Measurements from ENCODE around the gene SLC51A. TPM values are rescaled to one million over a fixed set of nuclear protein-coding genes. Genes with fewer than 3 reads are reported as not detected.

SLC51A gene
- total RNA-seq, 1 donor from 2014 or later = 1.3 TPM

GRCh38 chr3:196214783-196215441 is 1.4 kb upstream of the SLC51A start:
- DNase-seq (ENCODE audit: low spot score) = no peak

- DNase-seq (ENCODE audit: low spot score) = no peak
Observed at GRCh38 chr3:196215493-196216020, 777 bp upstream of the SLC51A start.

GRCh38 chr3:196216681-196217211 is 412 bp downstream of the SLC51A start:
- DNase-seq (ENCODE audit: low spot score) = no peak

- no peak for DNase-seq (ENCODE audit: low spot score)
Observed at GRCh38 chr3:196217307-196218154, 1.2 kb downstream of the SLC51A start.

DNA sequence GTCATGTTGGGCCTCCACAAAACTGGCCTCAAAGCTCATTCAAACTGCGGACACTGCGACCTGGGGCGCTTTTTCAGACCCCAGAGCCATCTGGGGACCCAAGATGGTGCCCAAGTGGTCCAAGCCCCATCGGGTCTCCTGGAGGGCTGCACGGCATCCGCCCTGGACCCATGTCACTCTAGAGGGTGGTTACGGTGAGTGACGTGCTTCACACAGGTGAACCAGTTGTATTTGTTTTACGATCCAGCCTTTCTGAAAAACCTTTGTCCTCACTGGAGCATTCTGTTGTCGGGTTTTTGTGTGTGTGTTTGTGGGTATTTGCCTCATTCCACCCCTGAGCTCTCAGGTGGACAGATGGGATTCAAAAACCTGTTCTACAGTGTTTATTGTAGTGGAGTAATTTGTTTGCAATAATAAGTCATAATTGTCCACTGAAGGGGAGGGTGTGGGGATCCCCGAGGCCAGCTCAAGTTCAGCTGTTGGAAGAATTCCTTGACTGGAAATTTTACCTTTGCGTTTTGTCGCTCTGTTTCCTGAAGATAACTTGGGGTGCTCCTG is 1.9 kb downstream of the SLC51A start:
- DNase-seq (ENCODE audit: low spot score) = no peak

DNA sequence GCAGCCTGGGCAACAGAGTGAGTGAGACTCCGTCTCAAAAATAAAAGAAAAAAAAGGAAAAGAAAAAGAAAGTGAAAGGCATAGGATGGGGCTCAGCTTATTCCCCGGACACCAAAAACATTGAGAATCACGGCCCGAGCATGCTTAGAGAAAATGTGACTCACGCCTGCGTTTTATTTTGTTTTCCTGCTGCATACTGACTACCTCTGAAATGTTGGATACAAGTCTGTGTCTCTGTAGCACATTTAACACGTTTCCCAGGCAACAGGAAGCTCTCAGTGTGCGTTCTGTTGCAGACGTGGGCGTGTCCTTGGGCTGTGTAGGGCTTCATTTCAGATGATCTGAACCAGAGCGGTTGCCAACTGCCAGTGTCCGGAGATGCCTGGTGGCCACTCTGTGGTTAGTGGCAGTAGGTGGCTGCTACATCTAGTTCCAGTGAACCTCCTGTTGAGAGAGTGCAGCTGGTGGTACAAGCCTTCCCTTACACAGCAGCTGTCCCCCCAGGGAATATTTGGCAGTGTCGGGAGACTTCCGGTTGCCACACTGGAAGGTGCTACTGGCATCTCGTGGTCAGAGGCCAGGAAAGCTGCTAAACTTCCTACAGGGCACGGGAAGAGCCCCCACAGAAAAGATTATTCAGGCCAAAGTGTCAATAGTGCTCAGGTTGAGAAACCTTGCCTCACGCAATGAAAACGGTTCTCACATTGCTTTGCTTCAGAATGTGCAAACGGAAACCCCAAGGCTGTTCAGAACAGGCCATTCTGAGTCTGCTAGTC is 3.0 kb downstream of the SLC51A start:
- no peak for DNase-seq (ENCODE audit: low spot score)

- DNase-seq (ENCODE audit: low spot score) = no peak
Observed at GRCh38 chr3:196219970-196220311, 3.6 kb downstream of the SLC51A start.

DNA sequence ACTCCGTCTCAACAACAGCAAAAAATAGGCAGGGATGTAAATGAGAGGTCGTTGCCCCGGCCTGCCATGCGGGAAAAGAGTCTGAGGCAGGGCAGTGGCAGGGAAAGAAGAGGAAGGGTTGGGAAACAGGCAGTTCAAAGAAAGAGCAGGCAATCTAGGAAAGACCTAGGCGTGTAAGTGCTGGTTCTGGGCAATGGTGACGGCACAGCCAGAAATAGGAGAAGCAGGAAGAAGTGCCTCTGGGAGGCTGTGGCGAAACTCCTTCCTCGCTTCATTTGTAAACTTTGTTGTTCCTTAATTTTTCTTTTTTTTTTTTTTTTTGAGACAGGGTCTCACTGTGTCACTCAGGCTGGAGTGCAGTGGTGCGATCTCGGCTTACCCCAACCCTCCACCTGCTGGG is 4.3 kb downstream of the SLC51A start:
- DNase-seq (ENCODE audit: low spot score) = no peak

- no peak for DNase-seq (ENCODE audit: low spot score)
Observed at GRCh38 chr3:196220991-196221390, 4.7 kb downstream of the SLC51A start.

GRCh38 chr3:196222876-196223595 is 6.7 kb downstream of the SLC51A start:
- DNase-seq (ENCODE audit: low spot score) = no peak

- no peak for DNase-seq (ENCODE audit: low spot score)
Observed at GRCh38 chr3:196225086-196225485, 8.8 kb downstream of the SLC51A start.

DNA sequence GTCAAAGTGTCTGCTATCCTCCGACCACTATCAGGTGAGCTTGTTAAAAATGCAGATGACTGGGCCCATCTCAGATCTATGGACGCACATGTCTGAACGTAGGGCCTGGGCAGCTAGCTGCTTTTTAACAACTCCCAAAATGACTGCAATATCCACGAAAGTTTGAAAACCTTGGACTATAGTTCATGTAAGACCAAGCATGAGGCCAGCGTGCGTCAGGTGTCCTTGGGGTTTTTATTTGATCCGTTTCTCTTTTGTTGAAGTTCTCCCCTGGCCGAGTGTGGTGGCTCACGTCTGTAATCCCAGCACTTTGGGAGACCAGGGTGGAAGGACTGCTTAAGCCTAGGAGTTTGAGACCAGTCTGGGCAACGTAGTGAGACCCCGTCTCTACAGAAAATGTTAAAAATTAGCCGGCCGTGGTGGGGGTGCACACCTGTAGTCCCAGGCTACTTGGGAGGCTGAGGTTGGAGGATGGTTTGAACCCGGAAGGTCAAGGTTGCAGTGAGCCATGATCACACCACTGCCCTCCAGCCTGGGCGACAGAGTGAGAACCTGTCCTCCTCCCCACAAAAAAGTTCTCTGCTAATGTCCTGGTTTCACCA is 9.5 kb downstream of the SLC51A start:
- DNase-seq (ENCODE audit: low spot score) = no peak

GRCh38 chr3:196227121-196227561 is 10.8 kb downstream of the SLC51A start:
- peak; percentile 88 for DNase-seq (ENCODE audit: low spot score)

- DNase-seq (ENCODE audit: low spot score) = peak; percentile 85
Observed at GRCh38 chr3:196227629-196228493, 11.5 kb downstream of the SLC51A start.

GRCh38 chr3:196232154-196232881 is 16.0 kb downstream of the SLC51A start:
- peak; percentile 60 for DNase-seq (ENCODE audit: low spot score)

- no peak for DNase-seq (ENCODE audit: low spot score)
Observed at GRCh38 chr3:196232882-196233251, 16.5 kb downstream of the SLC51A start.

- no peak for DNase-seq (ENCODE audit: low spot score)
Observed at GRCh38 chr3:196235452-196236122, 19.3 kb downstream of the SLC51A start.

- DNase-seq (ENCODE audit: low spot score) = no peak
Observed at GRCh38 chr3:196236223-196236622, 19.9 kb downstream of the SLC51A start.
